GM23338 (cell line): ENCODE results near the gene RAD51B. TPM values are rescaled to one million over a fixed set of nuclear protein-coding genes. Genes with fewer than 3 reads are reported as not detected.

Experiments used
- ATAC-seq: fragments of 200-7000 bp; cut with Tn5 transposase; 3 replicates; pipeline ENCODE4 v1.9.1; 2020
- DNase-seq: peaks from one replicate; pipeline ENCODE4 v3.0.0-alpha.2; 2015; ENCODE audit warnings: low spot score
- H2AFZ ChIP-seq: fragments of 200-600 bp; sonication (generic); 2 replicates; pipeline ENCODE4 v1.8.0; 2016; ENCODE audit warnings: antibody characterized with exemption, mild to moderate bottlenecking, moderate library complexity
- H3F3A ChIP-seq: fragments of 200-600 bp; sonication (generic); replicated peaks from 2 replicates; pipeline ENCODE4 v1.8.0; 2017; ENCODE audit warnings: antibody characterized with exemption, mixed run types, low read depth
- H3K27ac ChIP-seq: fragments of 200-600 bp; sonication (generic); 2 replicates; pipeline ENCODE4 v1.6.1; 2016; ENCODE audit warnings: low read depth
- H3K27me3 ChIP-seq: fragments of 200-600 bp; sonication (generic); 2 replicates; pipeline ENCODE4 v1.8.0; 2016; ENCODE audit warnings: mild to moderate bottlenecking, mixed run types, moderate library complexity; ENCODE audit not compliant: insufficient read depth
- H3K36me3 ChIP-seq: fragments of 200-600 bp; sonication (generic); 2 replicates; pipeline ENCODE4 v1.8.0; 2016; ENCODE audit warnings: mild to moderate bottlenecking; ENCODE audit not compliant: insufficient read depth
- H3K4me1 ChIP-seq: fragments of 200-600 bp; sonication (generic); 2 replicates; pipeline ENCODE4 v1.8.0; 2016; ENCODE audit warnings: mild to moderate bottlenecking, moderate library complexity; ENCODE audit not compliant: insufficient read depth
- H3K4me2 ChIP-seq: fragments of 200-600 bp; sonication (generic); 2 replicates; pipeline ENCODE4 v1.7.1; 2017; ENCODE audit warnings: mixed run types
- H3K4me3 ChIP-seq: fragments of 200-600 bp; sonication (generic); 2 replicates; pipeline ENCODE4 v1.6.1; 2016; ENCODE audit warnings: mixed run types
- H3K79me2 ChIP-seq: fragments of 200-600 bp; sonication (generic); replicated peaks from 2 replicates; pipeline ENCODE4 v1.8.0; 2017; ENCODE audit warnings: mild to moderate bottlenecking; ENCODE audit not compliant: insufficient read depth
- H3K9me2 ChIP-seq: fragments of 200-600 bp; sonication (generic); 2 replicates; pipeline ENCODE4 v1.8.0; 2017; ENCODE audit not compliant: insufficient read depth
- H4K20me1 ChIP-seq: fragments of 200-600 bp; sonication (generic); replicated peaks from 2 replicates; pipeline ENCODE4 v1.8.0; 2017; ENCODE audit warnings: mild to moderate bottlenecking; ENCODE audit not compliant: insufficient read depth
- H3K27ac Mint-ChIP-seq: 2 replicates; pipeline ENCODE4 v1.8.0; 2020; ENCODE audit warnings: inconsistent platforms, mild to moderate bottlenecking, moderate library complexity, mixed read lengths
- H3K27me3 Mint-ChIP-seq: 3 replicates; pipeline ENCODE4 v1.8.0; 2022; ENCODE audit warnings: low read depth, mild to moderate bottlenecking, moderate library complexity, mixed read lengths, inconsistent platforms; ENCODE audit not compliant: insufficient read depth, poor library complexity
- H3K36me3 Mint-ChIP-seq: 3 replicates; pipeline ENCODE4 v1.8.0; 2021; ENCODE audit warnings: low read depth, mild to moderate bottlenecking, inconsistent platforms, moderate library complexity, mixed read lengths
- H3K4me1 Mint-ChIP-seq: 3 replicates; pipeline ENCODE4 v1.8.0; 2020; ENCODE audit warnings: mild to moderate bottlenecking, inconsistent platforms, mixed read lengths
- H3K4me3 Mint-ChIP-seq: 3 replicates; pipeline ENCODE4 v1.8.0; 2021; ENCODE audit warnings: moderate library complexity, mild to moderate bottlenecking, inconsistent platforms, mixed read lengths
- H3K9me3 Mint-ChIP-seq: 3 replicates; pipeline ENCODE4 v1.8.0; 2020; ENCODE audit warnings: moderate library complexity, mild to moderate bottlenecking, inconsistent platforms, mixed read lengths
- CREB1 ChIP-seq: fragments of 250-450 bp; sonication (Bioruptor Pico); IDR thresholded peaks from 2 replicates; pipeline ENCODE4 v1.5.0; 2020; ENCODE audit warnings: low read depth, mild to moderate bottlenecking, moderate library complexity
- CTCF ChIP-seq, 2 experiments: fragments of 200-600 bp in 1 of 2; sonication (generic) in 1 of 2; conservative IDR thresholded peaks; 2 replicates each; pipeline versions ENCODE4 v1.5.1 to v1.6.1; 2016 to 2017; ENCODE audit warnings: antibody characterized with exemption in 2 of 2, low read depth in 2 of 2, mild to moderate bottlenecking in 2 of 2, moderate library complexity in 1 of 2
- ETS1 ChIP-seq: IDR thresholded peaks from 2 replicates; pipeline ENCODE4 v1.6.1; 2016; ENCODE audit warnings: antibody characterized with exemption
- EZH2 ChIP-seq: fragments of 200-600 bp; sonication (generic); IDR thresholded peaks from one replicate; pipeline ENCODE4 v1.8.0; 2017; ENCODE audit warnings: antibody characterized with exemption, mild to moderate bottlenecking, low read depth; ENCODE audit not compliant: unreplicated experiment
- EZH2phosphoT487 ChIP-seq: fragments of 200-600 bp; sonication (generic); IDR thresholded peaks from one replicate; pipeline ENCODE4 v1.8.1; 2018; ENCODE audit warnings: antibody characterized with exemption; ENCODE audit not compliant: unreplicated experiment
- JUNB ChIP-seq: IDR thresholded peaks from one replicate; pipeline ENCODE4 v1.6.1; 2016; ENCODE audit warnings: antibody characterized with exemption; ENCODE audit not compliant: unreplicated experiment
- NANOG ChIP-seq: IDR thresholded peaks from 2 replicates; pipeline ENCODE4 v1.6.1; 2016; ENCODE audit warnings: antibody characterized with exemption, borderline replicate concordance
- POLR2AphosphoS5 ChIP-seq: IDR thresholded peaks from 2 replicates; pipeline ENCODE4 v1.6.1; 2016; ENCODE audit warnings: antibody characterized with exemption, low read depth
- REST ChIP-seq: IDR thresholded peaks from one replicate; pipeline ENCODE4 v1.6.1; 2018; ENCODE audit warnings: antibody characterized with exemption; ENCODE audit not compliant: unreplicated experiment
- STAT1 ChIP-seq: IDR thresholded peaks from one replicate; pipeline ENCODE4 v1.6.1; 2016; ENCODE audit warnings: antibody characterized with exemption; ENCODE audit not compliant: unreplicated experiment
- ZNF114 ChIP-seq: fragments of 250-450 bp; sonication (Bioruptor Pico); IDR thresholded peaks from 2 replicates; pipeline ENCODE4 v1.5.0; 2020; ENCODE audit warnings: mild to moderate bottlenecking, moderate library complexity
- ZNF331 ChIP-seq: fragments of 250-450 bp; sonication (Bioruptor Pico); IDR thresholded peaks from 2 replicates; pipeline ENCODE4 v1.5.0; 2020; ENCODE audit warnings: low read depth, mild to moderate bottlenecking, moderate library complexity
- ZNF462 ChIP-seq: fragments of 250-450 bp; sonication (Bioruptor Pico); IDR thresholded peaks from 2 replicates; pipeline ENCODE4 v1.5.0; 2020; ENCODE audit warnings: mild to moderate bottlenecking, moderate library complexity
- polyA plus RNA-seq: library from polyadenylated mRNA; unstranded; fragments of >200 nt; fragmentation: Nextera tagmentation; extraction: Ambion mirVana; gene quantifications from 2 replicates; pipeline ENCODE4 v1.2.1, GENCODE V29; 2016
- total RNA-seq: library from RNA; depleted of rRNA; stranded (reverse); fragments of >200 nt; shearing (Covaris generic); gene quantifications from 2 replicates; pipeline ENCODE4 v1.2.3, GENCODE V29; 2014

RAD51B gene
- total and polyA plus RNA-seq, 2 experiments from 2014 or later = 15.7 to 29.1 TPM

- TF ChIP-seq CREB1 (no peak), EZH2 (no peak), JUNB (no peak), NANOG (no peak), EZH2phosphoT487 (no peak), ZNF331 (CRISPR knock-in tag) (no peak), ETS1 (no peak), POLR2AphosphoS5 (no peak), CTCF (conservative IDR thresholded peaks at IDR 0.05; ENCODE audit: low read depth in 2 of 2) (no peak), REST (no peak), STAT1 (no peak), ZNF114 (CRISPR knock-in tag) (no peak), ZNF462 (CRISPR knock-in tag) (no peak)
- Mint-ChIP-seq H3K9me3 (no peaks in the 10 kb centered on the region), H3K36me3 (no peaks in the 10 kb centered on the region), H3K4me1 (peaks cover 46% of the 10 kb centered on the region), H3K27ac (peak overlapping the region; percentile 12; the same call in 1 of the 2 replicates), H3K27me3 (no peaks in the 10 kb centered on the region), H3K4me3 (no peak overlapping the region)
- Histone ChIP-seq H3K4me1 (peaks cover 49% of the 10 kb centered on the region), H3K27ac (no peak overlapping the region), H3K27me3 (no peaks in the 10 kb centered on the region), H3K79me2 (no peaks in the 10 kb centered on the region), H2AFZ (no peak overlapping the region), H3K9me2 (no peaks in the 10 kb centered on the region), H3K36me3 (no peaks in the 10 kb centered on the region), H3F3A (no peaks in the 10 kb centered on the region), H3K4me3 (no peak overlapping the region), H3K4me2 (peak overlapping the region; percentile 9; the same call in 1 of the 2 replicates), H4K20me1 (no peaks in the 10 kb centered on the region)
- no peak for DNase-seq
- ATAC-seq = no peak
Observed at GRCh38 chr14:68198713-68199495, 379.3 kb downstream of the RAD51B start.
